Esophagus muscularis mucosa (tissue), 4 donors: ENCODE measurements around the gene GFRAL. TPM values are rescaled to one million over a fixed set of nuclear protein-coding genes. Genes with fewer than 3 reads are reported as not detected.

ENCODE experiments used
- DNase-seq: peaks from one replicate; pipeline ENCODE4 v3.0.0-alpha.2; 2017; ENCODE audit errors: extremely low spot score
- H3K27ac ChIP-seq, 4 donors: fragments of 200-600 bp; sonication (generic); replicated peaks in 1 of 4; 1 replicate in 3 of 4; 2 replicates in 1 of 4; pipeline ENCODE4 v1.5.1; 2016 to 2019; ENCODE audit warnings: mild to moderate bottlenecking in 1 of 4
- H3K27me3 ChIP-seq, 4 donors: fragments of 200-600 bp; sonication (generic); one replicate each; pipeline versions ENCODE4 v1.5.1 to v1.6.0; 2016 to 2019
- H3K36me3 ChIP-seq, 4 donors: fragments of 200-600 bp; sonication (generic); one replicate each; pipeline ENCODE4 v1.5.1; 2016 to 2019
- H3K4me1 ChIP-seq, 4 donors: fragments of 200-600 bp; sonication (generic); one replicate each; pipeline ENCODE4 v1.5.1; 2016 to 2019
- H3K4me3 ChIP-seq, 4 donors: fragments of 200-600 bp; sonication (generic); 1 replicate in 2 of 4; 2 replicates in 2 of 4; pipeline ENCODE4 v1.5.1; 2016 to 2019; ENCODE audit warnings: mild to moderate bottlenecking in 4 of 4, moderate library complexity in 1 of 4
- H3K9me3 ChIP-seq, 4 donors: fragments of 200-600 bp; sonication (generic); 1 replicate in 3 of 4; 2 replicates in 1 of 4; pipeline ENCODE4 v1.5.1; 2016 to 2019
- EP300 ChIP-seq: sonication (generic); formaldehyde crosslinking; IDR thresholded peaks from one replicate; pipeline ENCODE4 v1.6.1; 2017; ENCODE audit warnings: antibody characterized with exemption
- POLR2A ChIP-seq: fragments of 450-650 bp; IDR thresholded peaks from one replicate; pipeline ENCODE4 v1.6.1; 2017; ENCODE audit warnings: antibody characterized with exemption, moderate library complexity, mild to moderate bottlenecking, low read depth
- POLR2AphosphoS5 ChIP-seq, 2 donors: sonication (generic); formaldehyde crosslinking; IDR thresholded peaks; one replicate each; pipeline ENCODE4 v1.6.1; 2017; ENCODE audit warnings: antibody characterized with exemption in 2 of 2
- WGBS: methylation state at CpG from one replicate; pipeline ENCODE4 v1.1.5; 2018; 5-methylcytosine and 5-hydroxymethylcytosine counted together
- intact Hi-C: fragments of 100-400 bp; cut with DNase I; formaldehyde crosslinking; loops from one replicate; pipeline ENCODE4 v1.15.1; 2023
- total RNA-seq, 4 donors: library from RNA; depleted of rRNA; stranded (reverse); fragments of >200 nt; gene quantifications; one replicate each; pipeline versions ENCODE4 v1.1.0 to v1.2.1, GENCODE V29; 2016
- TF ChIP-seq, protein P1 (sequence below), 3 experiments: fragments of 200-600 bp in 2 of 3; fragments of 450-650 bp in 1 of 3; sonication (generic) in 2 of 3; IDR thresholded peaks; one replicate each; pipeline ENCODE4 v1.5.1; 2017 to 2019; ENCODE audit warnings: antibody characterized with exemption in 3 of 3, mild to moderate bottlenecking in 2 of 3, moderate library complexity in 1 of 3

The GFRAL gene
- total RNA-seq, 4 donors from 2014 or later: not detected

DNA sequence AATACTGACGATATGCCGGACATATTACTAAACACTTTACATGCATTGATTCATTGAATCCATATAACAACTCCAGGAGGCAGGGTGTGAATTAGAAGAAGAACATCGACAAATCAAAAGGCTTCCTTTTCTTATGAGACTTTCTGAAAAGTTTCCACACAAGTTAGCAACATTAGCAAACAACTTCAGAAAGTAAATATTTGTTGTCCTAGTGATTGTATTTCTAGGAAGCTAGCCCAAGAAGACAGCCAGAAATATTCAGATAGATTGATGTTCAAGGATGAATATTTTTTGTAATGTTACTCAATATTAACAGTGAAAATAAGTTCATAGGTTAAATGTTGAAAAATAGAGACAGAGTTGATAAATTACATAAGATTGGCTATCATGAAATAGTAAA is 120.6 kb downstream of the GFRAL start:
- intact Hi-C loops: loop anchor here (5.0 to 10.0 kb wide), 2 partner anchors 439 to 847 kb away; no protein-coding TSS in a partner anchor
- Histone ChIP-seq H3K27me3 (no peaks in the 10 kb centered on the region), H3K9me3 (no peaks in the 10 kb centered on the region), H3K27ac (no peak overlapping the region), H3K36me3 (no peaks in the 10 kb centered on the region), H3K4me1 (peaks cover 0 to 19% (median 12%) of the 10 kb centered on the region in 4 donors), H3K4me3 (no peak overlapping the region)
- 86% methylated on average over 3 of the region's 3 CpGs for WGBS
- TF ChIP-seq POLR2A (no peak), POLR2AphosphoS5 (IDR thresholded peaks at IDR 0.05) (no peak), EP300 (no peak)
- TF ChIP-seq, protein P1, sequence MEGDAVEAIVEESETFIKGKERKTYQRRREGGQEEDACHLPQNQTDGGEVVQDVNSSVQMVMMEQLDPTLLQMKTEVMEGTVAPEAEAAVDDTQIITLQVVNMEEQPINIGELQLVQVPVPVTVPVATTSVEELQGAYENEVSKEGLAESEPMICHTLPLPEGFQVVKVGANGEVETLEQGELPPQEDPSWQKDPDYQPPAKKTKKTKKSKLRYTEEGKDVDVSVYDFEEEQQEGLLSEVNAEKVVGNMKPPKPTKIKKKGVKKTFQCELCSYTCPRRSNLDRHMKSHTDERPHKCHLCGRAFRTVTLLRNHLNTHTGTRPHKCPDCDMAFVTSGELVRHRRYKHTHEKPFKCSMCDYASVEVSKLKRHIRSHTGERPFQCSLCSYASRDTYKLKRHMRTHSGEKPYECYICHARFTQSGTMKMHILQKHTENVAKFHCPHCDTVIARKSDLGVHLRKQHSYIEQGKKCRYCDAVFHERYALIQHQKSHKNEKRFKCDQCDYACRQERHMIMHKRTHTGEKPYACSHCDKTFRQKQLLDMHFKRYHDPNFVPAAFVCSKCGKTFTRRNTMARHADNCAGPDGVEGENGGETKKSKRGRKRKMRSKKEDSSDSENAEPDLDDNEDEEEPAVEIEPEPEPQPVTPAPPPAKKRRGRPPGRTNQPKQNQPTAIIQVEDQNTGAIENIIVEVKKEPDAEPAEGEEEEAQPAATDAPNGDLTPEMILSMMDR (IDR thresholded peaks at IDR 0.05): no peak
- no peak for DNase-seq

DNA sequence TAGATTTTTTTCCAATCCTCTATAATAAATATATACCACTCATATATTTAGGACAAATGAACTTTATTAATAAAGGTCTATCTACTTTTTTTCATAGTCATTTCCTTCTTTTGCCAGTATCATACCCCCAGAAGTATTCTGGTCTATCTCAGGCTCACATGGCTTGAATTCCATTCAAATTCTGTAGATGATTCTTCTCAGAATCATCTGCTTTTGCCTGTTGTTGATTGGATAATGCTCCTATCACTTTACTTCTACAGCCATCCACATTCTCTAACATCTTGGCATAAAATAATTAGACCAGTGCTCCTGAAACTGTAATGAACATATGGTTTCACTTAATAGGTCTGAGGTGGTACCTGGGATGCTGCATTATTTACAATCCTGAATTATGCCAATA is 121.2 kb downstream of the GFRAL start:
- Histone ChIP-seq H3K27ac (no peak overlapping the region), H3K27me3 (no peaks in the 10 kb centered on the region), H3K9me3 (no peaks in the 10 kb centered on the region), H3K36me3 (no peaks in the 10 kb centered on the region), H3K4me1 (peaks cover 0 to 19% (median 12%) of the 10 kb centered on the region in 4 donors), H3K4me3 (no peak overlapping the region)
- intact Hi-C loops: loop anchor here (5.0 to 10.0 kb wide), 2 partner anchors 439 to 846 kb away; no protein-coding TSS in a partner anchor
- TF ChIP-seq POLR2A (no peak), EP300 (no peak)
- TF ChIP-seq, protein P1 (IDR thresholded peaks at IDR 0.05): no peak
- DNase-seq: no peak

DNA sequence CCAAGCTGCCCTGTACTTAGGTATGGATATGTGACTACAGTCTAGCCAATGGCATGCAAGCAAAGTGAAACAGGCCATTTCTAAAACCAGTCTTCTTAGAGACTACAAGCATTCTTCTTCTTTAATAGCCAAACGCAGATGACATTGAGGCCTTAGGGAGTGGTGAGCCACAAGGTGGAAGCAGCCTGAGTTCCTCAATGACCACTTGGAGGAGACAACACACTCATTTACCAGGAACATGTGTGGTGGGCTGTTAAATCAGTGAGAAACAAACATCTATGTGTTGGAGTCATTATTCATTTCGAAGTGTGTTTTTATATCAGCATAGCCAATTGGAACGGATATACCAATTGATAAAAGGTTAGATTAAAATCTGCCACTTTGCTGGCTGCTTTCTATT is 122.0 kb downstream of the GFRAL start:
- no peaks in the 10 kb centered on the region for H3K36me3 ChIP-seq
- no peak for DNase-seq
- H3K27me3 ChIP-seq: no peaks in the 10 kb centered on the region
- H3K27ac ChIP-seq: no peak overlapping the region
- TF ChIP-seq, protein P1 (IDR thresholded peaks at IDR 0.05): no peak
- 75% methylated on average over 3 of the region's 3 CpGs for WGBS
- no peaks in the 10 kb centered on the region for H3K9me3 ChIP-seq
- intact Hi-C loops: loop anchor here (5.0 to 10.0 kb wide), 2 partner anchors 438 to 846 kb away; no protein-coding TSS in a partner anchor
- peaks cover 0 to 19% (median 12%) of the 10 kb centered on the region in 4 donors for H3K4me1 ChIP-seq
- no peak overlapping the region for H3K4me3 ChIP-seq

DNA sequence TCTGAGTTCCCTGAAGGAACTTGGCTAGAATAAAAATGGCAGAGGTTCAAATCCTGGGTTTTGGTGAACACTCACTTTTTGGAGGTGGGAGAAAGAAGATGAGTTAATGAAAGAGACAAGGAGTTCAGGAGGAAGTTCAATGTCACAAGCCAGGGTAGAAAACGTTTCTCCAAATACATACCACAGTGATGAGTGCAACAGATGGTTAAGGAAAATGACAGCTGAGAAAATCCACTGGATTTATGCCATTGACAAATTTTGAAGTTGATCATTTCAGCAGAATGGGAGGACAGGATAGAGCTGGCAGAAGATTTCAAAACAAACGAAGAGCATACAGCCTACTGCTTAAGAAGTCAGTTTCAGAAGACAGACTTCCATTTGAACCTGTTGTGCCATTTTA is 122.7 kb downstream of the GFRAL start:
- no peaks in the 10 kb centered on the region for H3K36me3 ChIP-seq
- H3K27ac ChIP-seq: no peak overlapping the region
- intact Hi-C loops: no loop called here
- H3K27me3 ChIP-seq: no peaks in the 10 kb centered on the region
- TF ChIP-seq POLR2A (no peak), EP300 (no peak), POLR2AphosphoS5 (IDR thresholded peaks at IDR 0.05) (no peak)
- TF ChIP-seq, protein P1 (IDR thresholded peaks at IDR 0.05): no peak
- no peaks in the 10 kb centered on the region for H3K9me3 ChIP-seq
- H3K4me1 ChIP-seq: peaks cover 0 to 19% (median 12%) of the 10 kb centered on the region in 4 donors
- no peak for DNase-seq
- no peak overlapping the region for H3K4me3 ChIP-seq
- WGBS: 27% methylated on average over 2 of the region's 2 CpGs

Other genes starting within 250 kb of the GFRAL start
- gene HCRTR2, start 153.0 kb upstream of the GFRAL start, total RNA-seq: not detected